Liver (tissue), 9 donors: ENCODE data around the gene ATP2C1. TPM values are rescaled to one million over a fixed set of nuclear protein-coding genes. Genes with fewer than 3 reads are reported as not detected.

Experiments
- DNase-seq: peaks from one replicate; pipeline ENCODE4 v3.0.0-alpha.2; 2017; ENCODE audit warnings: low spot score
- H3K27ac ChIP-seq, 2 donors: one replicate each; pipeline ENCODE4 v1.7.0; 2013; ENCODE audit warnings: inconsistent platforms in 2 of 2, low read length in 2 of 2, control low read depth in 1 of 2, low read depth in 1 of 2, mild to moderate bottlenecking in 1 of 2
- H3K27me3 ChIP-seq, 4 donors: one replicate each; pipeline versions ENCODE4 v1.6.1 to v1.7.0; 2013; ENCODE audit warnings: low read length in 3 of 4, inconsistent platforms in 1 of 4, mild to moderate bottlenecking in 1 of 4, moderate library complexity in 1 of 4; ENCODE audit not compliant: control insufficient read depth in 4 of 4, insufficient read depth in 4 of 4
- H3K36me3 ChIP-seq, 4 donors: one replicate each; pipeline versions ENCODE4 v1.6.1 to v1.7.0; 2013; ENCODE audit warnings: low read length in 3 of 4, mild to moderate bottlenecking in 3 of 4, low read depth in 1 of 4, moderate library complexity in 1 of 4; ENCODE audit not compliant: control insufficient read depth in 4 of 4, insufficient read depth in 3 of 4
- H3K4me1 ChIP-seq, 4 donors: one replicate each; pipeline versions ENCODE4 v1.6.1 to v1.7.0; 2013; ENCODE audit warnings: low read length in 3 of 4, mild to moderate bottlenecking in 3 of 4, moderate library complexity in 1 of 4; ENCODE audit not compliant: control insufficient read depth in 4 of 4, insufficient read depth in 4 of 4
- H3K4me3 ChIP-seq, 3 donors: one replicate each; pipeline versions ENCODE4 v1.6.1 to v1.7.0; 2013; ENCODE audit warnings: low read length in 3 of 3, control low read depth in 1 of 3, low read depth in 1 of 3, mild to moderate bottlenecking in 1 of 3
- H3K9ac ChIP-seq, 2 donors: one replicate each; pipeline ENCODE4 v1.7.0; 2013; ENCODE audit warnings: low read length in 2 of 2, mild to moderate bottlenecking in 2 of 2, moderate library complexity in 2 of 2, control low read depth in 1 of 2, low read depth in 1 of 2
- H3K9me3 ChIP-seq, 4 donors: one replicate each; pipeline versions ENCODE4 v1.6.1 to v1.7.0; 2013; ENCODE audit warnings: low read length in 3 of 4; ENCODE audit not compliant: control insufficient read depth in 4 of 4
- EGR1 ChIP-seq, 2 donors: IDR thresholded peaks; 2 replicates each; pipeline ENCODE4 v1.6.1; 2016 to 2018; ENCODE audit warnings: antibody characterized with exemption in 2 of 2, low read depth in 2 of 2
- FOXA2 ChIP-seq: IDR thresholded peaks from 2 replicates; pipeline ENCODE4 v1.6.1; 2016; ENCODE audit warnings: antibody characterized with exemption
- GABPA ChIP-seq, 2 donors: IDR thresholded peaks in 1 of 2; conservative IDR thresholded peaks in 1 of 2; 2 replicates each; pipeline ENCODE4 v1.6.1; 2016; ENCODE audit warnings: antibody characterized with exemption in 2 of 2, mild to moderate bottlenecking in 1 of 2, moderate library complexity in 1 of 2
- HNF4A ChIP-seq, 2 donors: conservative IDR thresholded peaks; 2 replicates each; pipeline ENCODE4 v1.6.1; 2016; ENCODE audit warnings: antibody characterized with exemption in 2 of 2, mild to moderate bottlenecking in 2 of 2
- HNF4G ChIP-seq: IDR thresholded peaks from 2 replicates; pipeline ENCODE4 v1.6.1; 2016; ENCODE audit warnings: antibody characterized with exemption
- JUND ChIP-seq, 2 donors: IDR thresholded peaks; 2 replicates each; pipeline ENCODE4 v1.6.1; 2016; ENCODE audit warnings: antibody characterized with exemption in 2 of 2
- NR2F2 ChIP-seq: IDR thresholded peaks from 2 replicates; pipeline ENCODE4 v1.6.1; 2016; ENCODE audit warnings: antibody characterized with exemption
- RAD21 ChIP-seq, 2 donors: IDR thresholded peaks; 2 replicates each; pipeline ENCODE4 v1.6.1; 2016; ENCODE audit warnings: antibody characterized with exemption in 2 of 2, mild to moderate bottlenecking in 2 of 2
- RXRA ChIP-seq, 2 donors: IDR thresholded peaks; 2 replicates each; pipeline ENCODE4 v1.6.1; 2017 to 2018; ENCODE audit warnings: antibody characterized with exemption in 2 of 2, mild to moderate bottlenecking in 1 of 2
- SP1 ChIP-seq: IDR thresholded peaks from 2 replicates; pipeline ENCODE4 v1.6.1; 2018; ENCODE audit warnings: antibody characterized with exemption, mild to moderate bottlenecking
- TAF1 ChIP-seq: conservative IDR thresholded peaks from 2 replicates; pipeline ENCODE4 v1.6.1; 2016; ENCODE audit warnings: antibody characterized with exemption, mild to moderate bottlenecking
- YY1 ChIP-seq: IDR thresholded peaks from 2 replicates; pipeline ENCODE4 v1.6.1; 2016; ENCODE audit warnings: antibody characterized with exemption, mild to moderate bottlenecking
- WGBS: extraction: QIAGEN DNeasy Blood & Tissue Kit; methylation state at CpG from one replicate; pipeline ENCODE4 v1.1.7; 2013; 5-methylcytosine and 5-hydroxymethylcytosine counted together
- polyA plus RNA-seq, 2 donors: library from polyadenylated mRNA; stranded (reverse) in 1 of 2; unstranded in 1 of 2; fragments of 200-250 nt in 1 of 2; fragments of >200 nt in 1 of 2; fragmentation: Nextera tagmentation in 1 of 2; extraction: Ambion mirVana in 1 of 2; gene quantifications; one replicate each; pipeline versions ENCODE4 v1.2.1 to v1.2.3, GENCODE V29; 2013 to 2015
- total RNA-seq, 2 donors: library from RNA; depleted of rRNA; stranded (reverse); fragments of >200 nt; gene quantifications; one replicate each; pipeline ENCODE4 v1.2.3, GENCODE V29; 2014
- TF ChIP-seq, protein P1 (sequence below): IDR thresholded peaks from 2 replicates; pipeline ENCODE4 v1.6.1; 2016; ENCODE audit warnings: antibody characterized with exemption, mild to moderate bottlenecking
- TF ChIP-seq, protein P2 (sequence below): IDR thresholded peaks from 2 replicates; pipeline ENCODE4 v1.6.1; 2016; ENCODE audit warnings: antibody characterized with exemption
- TF ChIP-seq, protein P3 (sequence below): IDR thresholded peaks from 2 replicates; pipeline ENCODE4 v1.6.1; 2016; ENCODE audit warnings: antibody characterized with exemption
- TF ChIP-seq, protein P4 (sequence below): fragments of 150-350 bp; IDR thresholded peaks from 2 replicates; pipeline ENCODE4 v1.5.1; 2017; ENCODE audit warnings: improper control_type of control experiment, low read depth, low read length; ENCODE audit not compliant: missing input control
- TF ChIP-seq, protein P5 (sequence below): IDR thresholded peaks from 2 replicates; pipeline ENCODE4 v1.6.1; 2016; ENCODE audit warnings: antibody characterized with exemption
- donor health status: healthy.
- donor health status: healthy.
- donor health status: healthy.
- donor health status: healthy.
- donor health status: healthy.

The ATP2C1 gene, protein sequence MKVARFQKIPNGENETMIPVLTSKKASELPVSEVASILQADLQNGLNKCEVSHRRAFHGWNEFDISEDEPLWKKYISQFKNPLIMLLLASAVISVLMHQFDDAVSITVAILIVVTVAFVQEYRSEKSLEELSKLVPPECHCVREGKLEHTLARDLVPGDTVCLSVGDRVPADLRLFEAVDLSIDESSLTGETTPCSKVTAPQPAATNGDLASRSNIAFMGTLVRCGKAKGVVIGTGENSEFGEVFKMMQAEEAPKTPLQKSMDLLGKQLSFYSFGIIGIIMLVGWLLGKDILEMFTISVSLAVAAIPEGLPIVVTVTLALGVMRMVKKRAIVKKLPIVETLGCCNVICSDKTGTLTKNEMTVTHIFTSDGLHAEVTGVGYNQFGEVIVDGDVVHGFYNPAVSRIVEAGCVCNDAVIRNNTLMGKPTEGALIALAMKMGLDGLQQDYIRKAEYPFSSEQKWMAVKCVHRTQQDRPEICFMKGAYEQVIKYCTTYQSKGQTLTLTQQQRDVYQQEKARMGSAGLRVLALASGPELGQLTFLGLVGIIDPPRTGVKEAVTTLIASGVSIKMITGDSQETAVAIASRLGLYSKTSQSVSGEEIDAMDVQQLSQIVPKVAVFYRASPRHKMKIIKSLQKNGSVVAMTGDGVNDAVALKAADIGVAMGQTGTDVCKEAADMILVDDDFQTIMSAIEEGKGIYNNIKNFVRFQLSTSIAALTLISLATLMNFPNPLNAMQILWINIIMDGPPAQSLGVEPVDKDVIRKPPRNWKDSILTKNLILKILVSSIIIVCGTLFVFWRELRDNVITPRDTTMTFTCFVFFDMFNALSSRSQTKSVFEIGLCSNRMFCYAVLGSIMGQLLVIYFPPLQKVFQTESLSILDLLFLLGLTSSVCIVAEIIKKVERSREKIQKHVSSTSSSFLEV
- total RNA-seq (10 to 100 TPM; 32.1 to 45.1 TPM), polyA plus RNA-seq (10 to 100 TPM; 10.5 to 18.2 TPM)

DNA sequence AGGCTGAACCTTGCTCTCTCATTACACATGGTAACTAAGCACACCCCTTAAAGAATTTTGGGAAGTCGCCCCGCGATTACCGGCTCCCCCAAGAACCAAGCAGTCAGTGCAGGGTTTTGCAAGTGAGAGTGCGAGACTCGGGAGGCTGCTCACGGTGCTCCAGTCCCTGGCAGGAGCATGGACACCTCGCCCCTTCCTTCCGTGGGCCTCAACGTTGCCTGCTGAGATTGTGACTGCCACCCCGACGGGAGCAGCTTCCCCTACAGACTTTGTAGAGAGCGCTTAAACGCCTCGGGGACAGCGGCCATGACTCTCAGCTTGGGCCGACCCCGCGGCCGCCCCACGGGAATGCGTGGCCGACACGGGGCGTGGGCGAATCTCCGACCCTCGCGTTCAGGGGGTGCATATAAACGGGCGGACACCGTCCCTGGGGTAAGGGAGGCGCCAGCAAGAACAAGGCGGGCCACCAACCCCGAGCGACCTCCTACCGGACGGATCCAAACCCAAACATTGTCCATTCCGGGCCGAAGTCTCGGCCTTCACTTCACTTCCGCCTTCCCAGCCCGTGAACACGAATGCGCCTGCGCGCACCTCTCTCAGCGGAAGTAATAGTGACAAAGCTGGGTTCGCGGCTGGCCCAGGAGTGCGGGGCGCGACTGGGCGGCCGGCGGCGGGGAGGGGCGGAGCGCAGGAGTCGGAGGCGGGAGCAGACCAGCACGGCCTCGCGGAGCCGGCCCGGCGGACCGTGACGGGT lies at the start of gene ATP2C1:
TSS of gene ATP2C1 (plus strand) at position 709 of the 754 bp plus-strand sequence. CDS start 686 bp downstream, outside the sequence.
- under 1% methylated on average over 69 of the region's 69 CpGs for WGBS
- Histone ChIP-seq H3K4me3 (peak within 1 kb of the TSS; percentile 88 to 93 (median 89)), H3K9ac (peak within 1 kb of the TSS; percentile 95 to 96), H3K27ac (peak within 1 kb of the TSS; percentile 92), H3K9me3 (no peaks in the 10 kb centered on the region), H3K36me3 (no peaks in the 10 kb centered on the region), H3K4me1 (peaks cover 0 to 16% (median 11%) of the 10 kb centered on the region in 4 donors), H3K27me3 (no peaks in the 10 kb centered on the region)
- peak; percentile 94 for DNase-seq
- TF ChIP-seq, protein P1, sequence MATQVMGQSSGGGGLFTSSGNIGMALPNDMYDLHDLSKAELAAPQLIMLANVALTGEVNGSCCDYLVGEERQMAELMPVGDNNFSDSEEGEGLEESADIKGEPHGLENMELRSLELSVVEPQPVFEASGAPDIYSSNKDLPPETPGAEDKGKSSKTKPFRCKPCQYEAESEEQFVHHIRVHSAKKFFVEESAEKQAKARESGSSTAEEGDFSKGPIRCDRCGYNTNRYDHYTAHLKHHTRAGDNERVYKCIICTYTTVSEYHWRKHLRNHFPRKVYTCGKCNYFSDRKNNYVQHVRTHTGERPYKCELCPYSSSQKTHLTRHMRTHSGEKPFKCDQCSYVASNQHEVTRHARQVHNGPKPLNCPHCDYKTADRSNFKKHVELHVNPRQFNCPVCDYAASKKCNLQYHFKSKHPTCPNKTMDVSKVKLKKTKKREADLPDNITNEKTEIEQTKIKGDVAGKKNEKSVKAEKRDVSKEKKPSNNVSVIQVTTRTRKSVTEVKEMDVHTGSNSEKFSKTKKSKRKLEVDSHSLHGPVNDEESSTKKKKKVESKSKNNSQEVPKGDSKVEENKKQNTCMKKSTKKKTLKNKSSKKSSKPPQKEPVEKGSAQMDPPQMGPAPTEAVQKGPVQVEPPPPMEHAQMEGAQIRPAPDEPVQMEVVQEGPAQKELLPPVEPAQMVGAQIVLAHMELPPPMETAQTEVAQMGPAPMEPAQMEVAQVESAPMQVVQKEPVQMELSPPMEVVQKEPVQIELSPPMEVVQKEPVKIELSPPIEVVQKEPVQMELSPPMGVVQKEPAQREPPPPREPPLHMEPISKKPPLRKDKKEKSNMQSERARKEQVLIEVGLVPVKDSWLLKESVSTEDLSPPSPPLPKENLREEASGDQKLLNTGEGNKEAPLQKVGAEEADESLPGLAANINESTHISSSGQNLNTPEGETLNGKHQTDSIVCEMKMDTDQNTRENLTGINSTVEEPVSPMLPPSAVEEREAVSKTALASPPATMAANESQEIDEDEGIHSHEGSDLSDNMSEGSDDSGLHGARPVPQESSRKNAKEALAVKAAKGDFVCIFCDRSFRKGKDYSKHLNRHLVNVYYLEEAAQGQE: peak; percentile 20
- peak; percentile 96 for TF ChIP-seq YY1
- TF ChIP-seq SP1: peak; percentile 19
- no peak for TF ChIP-seq JUND (IDR thresholded peaks at IDR 0.05)
- no peak for TF ChIP-seq RAD21 (IDR thresholded peaks at IDR 0.05)
- peak; percentile 38 for TF ChIP-seq TAF1
- no peak for TF ChIP-seq RXRA (IDR thresholded peaks at IDR 0.05)
- TF ChIP-seq EGR1 (IDR thresholded peaks at IDR 0.05; ENCODE audit: low read depth in 2 of 2): no peak
- TF ChIP-seq GABPA (IDR thresholded peaks at IDR 0.05 in 1 of 2, conservative IDR thresholded peaks at IDR 0.05 in 1 of 2): peak; percentile 53 to 89
- no peak for TF ChIP-seq FOXA2
- peak in 1 of 2 donors; percentile 6 for TF ChIP-seq HNF4A (conservative IDR thresholded peaks at IDR 0.05)
- TF ChIP-seq, protein P2, sequence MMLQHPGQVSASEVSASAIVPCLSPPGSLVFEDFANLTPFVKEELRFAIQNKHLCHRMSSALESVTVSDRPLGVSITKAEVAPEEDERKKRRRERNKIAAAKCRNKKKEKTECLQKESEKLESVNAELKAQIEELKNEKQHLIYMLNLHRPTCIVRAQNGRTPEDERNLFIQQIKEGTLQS: no peak
- TF ChIP-seq, protein P3, sequence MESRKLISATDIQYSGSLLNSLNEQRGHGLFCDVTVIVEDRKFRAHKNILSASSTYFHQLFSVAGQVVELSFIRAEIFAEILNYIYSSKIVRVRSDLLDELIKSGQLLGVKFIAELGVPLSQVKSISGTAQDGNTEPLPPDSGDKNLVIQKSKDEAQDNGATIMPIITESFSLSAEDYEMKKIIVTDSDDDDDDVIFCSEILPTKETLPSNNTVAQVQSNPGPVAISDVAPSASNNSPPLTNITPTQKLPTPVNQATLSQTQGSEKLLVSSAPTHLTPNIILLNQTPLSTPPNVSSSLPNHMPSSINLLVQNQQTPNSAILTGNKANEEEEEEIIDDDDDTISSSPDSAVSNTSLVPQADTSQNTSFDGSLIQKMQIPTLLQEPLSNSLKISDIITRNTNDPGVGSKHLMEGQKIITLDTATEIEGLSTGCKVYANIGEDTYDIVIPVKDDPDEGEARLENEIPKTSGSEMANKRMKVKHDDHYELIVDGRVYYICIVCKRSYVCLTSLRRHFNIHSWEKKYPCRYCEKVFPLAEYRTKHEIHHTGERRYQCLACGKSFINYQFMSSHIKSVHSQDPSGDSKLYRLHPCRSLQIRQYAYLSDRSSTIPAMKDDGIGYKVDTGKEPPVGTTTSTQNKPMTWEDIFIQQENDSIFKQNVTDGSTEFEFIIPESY: no peak
- TF ChIP-seq, protein P4, sequence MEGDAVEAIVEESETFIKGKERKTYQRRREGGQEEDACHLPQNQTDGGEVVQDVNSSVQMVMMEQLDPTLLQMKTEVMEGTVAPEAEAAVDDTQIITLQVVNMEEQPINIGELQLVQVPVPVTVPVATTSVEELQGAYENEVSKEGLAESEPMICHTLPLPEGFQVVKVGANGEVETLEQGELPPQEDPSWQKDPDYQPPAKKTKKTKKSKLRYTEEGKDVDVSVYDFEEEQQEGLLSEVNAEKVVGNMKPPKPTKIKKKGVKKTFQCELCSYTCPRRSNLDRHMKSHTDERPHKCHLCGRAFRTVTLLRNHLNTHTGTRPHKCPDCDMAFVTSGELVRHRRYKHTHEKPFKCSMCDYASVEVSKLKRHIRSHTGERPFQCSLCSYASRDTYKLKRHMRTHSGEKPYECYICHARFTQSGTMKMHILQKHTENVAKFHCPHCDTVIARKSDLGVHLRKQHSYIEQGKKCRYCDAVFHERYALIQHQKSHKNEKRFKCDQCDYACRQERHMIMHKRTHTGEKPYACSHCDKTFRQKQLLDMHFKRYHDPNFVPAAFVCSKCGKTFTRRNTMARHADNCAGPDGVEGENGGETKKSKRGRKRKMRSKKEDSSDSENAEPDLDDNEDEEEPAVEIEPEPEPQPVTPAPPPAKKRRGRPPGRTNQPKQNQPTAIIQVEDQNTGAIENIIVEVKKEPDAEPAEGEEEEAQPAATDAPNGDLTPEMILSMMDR: no peak
- TF ChIP-seq, protein P5, sequence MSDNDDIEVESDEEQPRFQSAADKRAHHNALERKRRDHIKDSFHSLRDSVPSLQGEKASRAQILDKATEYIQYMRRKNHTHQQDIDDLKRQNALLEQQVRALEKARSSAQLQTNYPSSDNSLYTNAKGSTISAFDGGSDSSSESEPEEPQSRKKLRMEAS: no peak
- TF ChIP-seq HNF4G: no peak
- TF ChIP-seq NR2F2: no peak
